ENCODE results near the gene CLK2.

DNA sequence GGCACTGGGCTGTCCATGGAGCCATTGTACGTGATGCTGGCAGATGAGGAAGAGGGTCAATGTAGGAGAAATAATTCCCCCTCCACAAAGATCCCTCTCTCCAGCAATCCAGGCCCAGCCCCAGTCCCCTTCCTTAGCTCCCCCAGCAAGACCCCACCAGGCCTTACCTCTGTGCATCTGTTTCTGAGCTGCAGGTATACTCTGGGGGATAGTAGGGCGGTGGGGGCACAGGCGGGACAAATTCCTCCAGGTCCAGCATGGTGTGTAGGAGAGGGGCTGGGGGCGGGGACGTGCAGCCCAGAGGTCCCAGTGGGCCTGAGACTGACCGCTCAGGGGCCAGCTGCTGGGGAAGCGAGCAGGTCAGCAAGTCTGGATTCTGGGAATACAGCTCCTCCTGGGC lies 21.7 kb downstream of the CLK2 start:
- TF ChIP-seq, protein P1, sequence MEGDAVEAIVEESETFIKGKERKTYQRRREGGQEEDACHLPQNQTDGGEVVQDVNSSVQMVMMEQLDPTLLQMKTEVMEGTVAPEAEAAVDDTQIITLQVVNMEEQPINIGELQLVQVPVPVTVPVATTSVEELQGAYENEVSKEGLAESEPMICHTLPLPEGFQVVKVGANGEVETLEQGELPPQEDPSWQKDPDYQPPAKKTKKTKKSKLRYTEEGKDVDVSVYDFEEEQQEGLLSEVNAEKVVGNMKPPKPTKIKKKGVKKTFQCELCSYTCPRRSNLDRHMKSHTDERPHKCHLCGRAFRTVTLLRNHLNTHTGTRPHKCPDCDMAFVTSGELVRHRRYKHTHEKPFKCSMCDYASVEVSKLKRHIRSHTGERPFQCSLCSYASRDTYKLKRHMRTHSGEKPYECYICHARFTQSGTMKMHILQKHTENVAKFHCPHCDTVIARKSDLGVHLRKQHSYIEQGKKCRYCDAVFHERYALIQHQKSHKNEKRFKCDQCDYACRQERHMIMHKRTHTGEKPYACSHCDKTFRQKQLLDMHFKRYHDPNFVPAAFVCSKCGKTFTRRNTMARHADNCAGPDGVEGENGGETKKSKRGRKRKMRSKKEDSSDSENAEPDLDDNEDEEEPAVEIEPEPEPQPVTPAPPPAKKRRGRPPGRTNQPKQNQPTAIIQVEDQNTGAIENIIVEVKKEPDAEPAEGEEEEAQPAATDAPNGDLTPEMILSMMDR (IDR thresholded peaks at IDR 0.05) = no peak
- no peak for TF ChIP-seq POLR2A (IDR thresholded peaks at IDR 0.05)
